ENCODE data around the gene PACC1. TPM values are rescaled to one million over a fixed set of nuclear protein-coding genes. Genes with fewer than 3 reads are reported as not detected.
"Not testable (repeated sequence)": the region's sequence is repeated elsewhere in the genome, so short reads cannot be mapped to it uniquely, and the experiment has no call there.

The PACC1 gene
- polyA plus RNA-seq, 3 donors from 2014 or later: 9.2 to 10.2 (median 9.8) TPM

GRCh38 chr1:212397171-212397570, 17.5 kb downstream of the PACC1 start:
- DNase-seq: no peak
- Mint-ChIP-seq H3K4me3 (no peak overlapping the region), H3K27me3 (ENCODE audit: low read depth in 3 of 3) (peaks cover 0 to 4% (median 0%) of the 10 kb centered on the region in 3 donors), H3K9me3 (peaks cover 7 to 15% (median 10%) of the 10 kb centered on the region in 6 donors), H3K36me3 (peaks cover 17 to 36% (median 24%) of the 10 kb centered on the region in 3 donors), H3K27ac (no peak overlapping the region), H3K4me1 (peaks cover 7 to 13% of the 10 kb centered on the region in 2 donors)

DNA sequence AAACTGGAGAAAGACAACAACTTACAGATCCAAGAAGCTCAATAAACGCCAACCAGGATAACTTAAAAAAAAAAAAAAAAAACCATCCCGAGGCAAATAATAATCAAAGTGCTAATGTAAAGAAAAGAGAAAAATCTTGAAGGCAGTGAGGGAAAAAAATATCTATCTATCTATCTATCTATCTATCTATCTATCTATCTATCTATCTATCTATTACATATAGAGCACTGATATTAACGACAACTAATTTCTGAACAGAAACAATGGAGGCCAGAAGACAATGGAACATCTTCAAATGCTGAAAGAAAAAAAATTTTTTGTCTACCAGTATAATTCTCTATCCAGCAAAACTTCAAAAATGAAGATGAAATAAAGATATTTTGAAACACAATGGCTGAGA, 18.0 kb downstream of the PACC1 start:
- H3K36me3 Mint-ChIP-seq: peaks cover 18 to 37% (median 25%) of the 10 kb centered on the region in 3 donors
- H3K9me3 Mint-ChIP-seq: peaks cover 7 to 15% (median 10%) of the 10 kb centered on the region in 6 donors

GRCh38 chr1:212395678-212396437, 18.8 kb downstream of the PACC1 start:
- not testable (repeated sequence) for H3K4me3 Mint-ChIP-seq; H3K27me3 Mint-ChIP-seq (ENCODE audit: low read depth in 3 of 3); DNase-seq
- peak overlapping the region in 1 of 6 donors; percentile 48 for H3K27ac Mint-ChIP-seq
- peaks cover 20 to 41% (median 28%) of the 10 kb centered on the region in 3 donors for H3K36me3 Mint-ChIP-seq
- peaks cover 7 to 15% (median 10%) of the 10 kb centered on the region in 6 donors for H3K9me3 Mint-ChIP-seq
- H3K4me1 Mint-ChIP-seq: peaks cover 9 to 13% of the 10 kb centered on the region in 2 donors

More for the DNA sequence above, 18.0 kb downstream of the PACC1 start:
- Mint-ChIP-seq H3K4me1 (peaks cover 7 to 13% of the 10 kb centered on the region in 2 donors), H3K27me3 (ENCODE audit: low read depth in 3 of 3) (peaks cover 0 to 4% (median 0%) of the 10 kb centered on the region in 3 donors), H3K27ac (no peak overlapping the region), H3K4me3 (no peak overlapping the region)
- DNase-seq: no peak

DNA sequence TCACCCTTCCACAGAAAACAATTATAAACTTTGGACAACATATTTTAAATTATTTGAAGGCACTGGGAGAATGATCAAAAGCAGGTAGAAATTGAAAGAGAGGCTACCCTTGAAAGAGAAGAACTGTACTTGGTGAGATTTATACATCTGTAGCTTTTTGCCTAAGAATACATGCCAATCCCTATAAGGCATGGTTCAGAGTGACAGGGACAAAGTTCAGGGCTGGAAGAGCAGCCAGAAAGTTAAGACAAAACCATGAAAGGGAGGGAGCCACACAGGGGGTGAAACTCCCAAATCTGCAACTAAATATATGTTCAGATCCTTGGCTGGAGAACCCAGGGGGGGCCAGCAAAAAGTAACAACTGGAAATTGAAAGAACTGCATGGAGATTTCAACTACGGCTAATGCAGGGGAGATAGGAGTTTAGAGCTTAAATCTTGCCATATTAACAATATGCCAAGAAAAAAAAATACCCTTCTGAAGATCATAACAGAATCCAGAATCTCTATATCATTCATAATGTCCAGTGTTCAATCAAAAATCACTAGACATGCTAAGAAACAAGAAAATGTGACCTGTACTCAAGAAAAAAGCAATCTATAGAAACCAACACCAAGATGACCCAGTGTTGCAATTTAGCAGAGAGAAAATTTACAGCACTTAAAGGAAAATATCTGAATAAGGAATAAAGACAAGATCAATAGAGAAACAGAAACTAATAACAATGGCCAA, 25.5 kb downstream of the PACC1 start:
- Mint-ChIP-seq H3K27me3 (ENCODE audit: low read depth in 3 of 3) (no peaks in the 10 kb centered on the region), H3K4me3 (no peak overlapping the region), H3K9me3 (peaks cover 0 to 7% (median 2%) of the 10 kb centered on the region in 6 donors), H3K4me1 (peaks cover 23 to 32% of the 10 kb centered on the region in 2 donors), H3K36me3 (peaks cover 33 to 54% (median 43%) of the 10 kb centered on the region in 3 donors), H3K27ac (no peak overlapping the region)
- no peak for DNase-seq

DNA sequence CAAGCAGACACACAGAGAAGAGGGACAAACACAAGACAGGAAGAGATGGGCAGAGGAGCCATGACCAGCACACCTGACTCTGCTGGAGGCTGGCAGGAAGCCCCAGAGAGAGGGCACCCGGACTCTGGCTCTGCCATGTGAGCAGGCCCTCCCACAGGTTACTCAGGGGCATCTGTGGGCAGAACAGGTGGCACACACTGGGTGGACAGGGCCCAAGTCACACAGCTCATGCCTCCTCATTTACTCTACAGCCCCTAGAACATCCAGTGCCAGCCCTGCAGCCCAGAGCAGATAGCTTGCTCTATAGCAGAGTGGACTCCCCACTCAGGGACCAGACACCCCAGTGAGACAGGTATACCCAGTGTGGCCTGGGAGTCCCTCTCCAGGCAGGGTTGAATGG, 28.7 kb downstream of the PACC1 start:
- H3K4me1 Mint-ChIP-seq: peaks cover 14 to 25% of the 10 kb centered on the region in 2 donors
- H3K27me3 Mint-ChIP-seq (ENCODE audit: low read depth in 3 of 3): no peaks in the 10 kb centered on the region
- H3K9me3 Mint-ChIP-seq: peaks cover 0 to 7% (median 2%) of the 10 kb centered on the region in 6 donors
- DNase-seq: no peak
- peaks cover 38 to 56% (median 44%) of the 10 kb centered on the region in 3 donors for H3K36me3 Mint-ChIP-seq
- H3K4me3 Mint-ChIP-seq: no peak overlapping the region
- H3K27ac Mint-ChIP-seq: peak overlapping the region in 4 of 6 donors; percentile 3 to 51 (median 25)

DNA sequence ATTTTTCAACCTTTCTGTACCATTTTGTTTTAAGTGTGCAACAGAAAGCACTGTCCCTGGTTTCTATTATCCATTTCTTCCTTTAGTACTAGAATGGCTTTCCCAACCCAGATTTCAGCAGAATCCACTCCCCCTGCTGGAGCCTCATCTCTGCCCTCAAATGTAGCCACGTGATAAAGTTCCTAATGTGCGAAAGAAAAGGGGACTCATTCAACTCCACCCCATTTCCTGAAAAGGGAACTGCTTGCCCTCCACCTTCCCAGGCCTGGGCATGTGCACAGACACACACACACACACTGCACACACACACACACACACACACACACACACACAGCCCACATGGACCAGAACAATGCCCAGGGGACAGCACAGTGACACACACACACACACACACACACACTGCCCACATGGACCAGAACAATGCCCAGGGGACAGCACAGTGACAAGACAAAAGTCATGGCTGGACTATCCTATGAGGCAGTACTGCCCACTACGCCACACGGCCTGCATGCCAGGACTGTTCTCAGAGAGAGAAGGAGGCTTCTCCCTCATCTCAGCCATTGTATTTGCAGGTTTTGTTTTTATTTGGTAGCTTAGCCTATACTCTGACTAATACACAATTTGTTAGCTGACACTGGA, 33.2 kb downstream of the PACC1 start:
- Mint-ChIP-seq H3K36me3 (peaks cover 21 to 47% (median 25%) of the 10 kb centered on the region in 3 donors), H3K27ac (peak overlapping the region in 2 of 6 donors; percentile 5 to 30)

GRCh38 chr1:212379366-212379765, 35.3 kb downstream of the PACC1 start:
- no peak overlapping the region for H3K4me3 Mint-ChIP-seq
- no peaks in the 10 kb centered on the region for H3K4me1 Mint-ChIP-seq
- H3K27me3 Mint-ChIP-seq (ENCODE audit: low read depth in 3 of 3): no peaks in the 10 kb centered on the region
- peaks cover 11 to 36% (median 17%) of the 10 kb centered on the region in 3 donors for H3K36me3 Mint-ChIP-seq
- H3K9me3 Mint-ChIP-seq: no peaks in the 10 kb centered on the region
- H3K27ac Mint-ChIP-seq: peak overlapping the region in 2 of 6 donors; percentile 2 to 20
- DNase-seq: no peak

More for the DNA sequence above, 33.2 kb downstream of the PACC1 start:
- no peak for DNase-seq
- Mint-ChIP-seq H3K4me3 (no peak overlapping the region), H3K4me1 (peaks cover 11 to 16% of the 10 kb centered on the region in 2 donors), H3K27me3 (ENCODE audit: low read depth in 3 of 3) (no peaks in the 10 kb centered on the region), H3K9me3 (no peaks in the 10 kb centered on the region)

DNA sequence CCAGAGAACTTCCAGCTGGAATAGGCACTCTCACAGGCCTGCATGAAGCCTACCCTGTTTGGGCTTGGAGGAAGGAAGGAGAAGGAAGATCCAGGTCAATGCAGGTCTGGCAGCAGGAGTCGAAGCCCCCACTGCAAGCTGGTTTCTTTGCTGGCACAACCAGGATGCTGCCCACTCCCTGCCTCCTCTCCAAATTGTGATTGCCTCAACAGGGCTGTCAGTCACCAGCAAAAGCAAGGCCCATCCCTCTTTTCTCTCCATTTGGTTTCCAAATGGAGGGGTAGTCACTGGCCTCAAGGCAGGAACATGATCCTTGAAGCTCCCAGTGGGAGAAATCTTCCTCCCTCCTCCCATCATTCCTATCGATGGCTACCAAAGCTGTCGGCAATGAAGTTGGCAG, 37.0 kb downstream of the PACC1 start:
- Mint-ChIP-seq H3K4me1 (no peaks in the 10 kb centered on the region), H3K36me3 (peaks cover 0 to 33% (median 3%) of the 10 kb centered on the region in 3 donors), H3K4me3 (no peak overlapping the region), H3K27ac (no peak overlapping the region), H3K9me3 (no peaks in the 10 kb centered on the region), H3K27me3 (ENCODE audit: low read depth in 3 of 3) (no peaks in the 10 kb centered on the region)
- no peak for DNase-seq

DNA sequence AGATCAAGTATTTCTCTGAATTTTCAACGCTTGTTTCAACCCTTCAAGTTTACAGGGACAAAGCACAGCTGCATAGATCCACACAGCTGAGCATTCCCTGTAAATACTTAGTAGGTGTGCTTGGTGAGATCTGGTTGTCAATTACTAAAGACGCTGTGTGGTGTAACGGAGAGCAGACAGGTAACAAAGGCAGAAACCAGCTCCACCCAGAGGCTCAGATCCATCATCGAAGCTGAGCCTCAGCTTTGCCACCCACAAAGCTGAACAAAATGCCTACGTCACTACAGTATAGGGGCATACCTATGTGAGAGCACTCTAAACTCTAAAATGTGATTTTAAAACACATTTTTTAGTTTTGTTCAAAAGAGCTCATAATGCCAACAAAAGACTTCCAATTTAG, 38.7 kb downstream of the PACC1 start:
- H3K27ac Mint-ChIP-seq: peak overlapping the region in 2 of 6 donors; percentile 34 to 76
- DNase-seq: no peak
- H3K4me3 Mint-ChIP-seq: no peak overlapping the region
- H3K9me3 Mint-ChIP-seq: no peaks in the 10 kb centered on the region
- H3K27me3 Mint-ChIP-seq (ENCODE audit: low read depth in 3 of 3): no peaks in the 10 kb centered on the region
- peaks cover 0 to 39% (median 15%) of the 10 kb centered on the region in 3 donors for H3K36me3 Mint-ChIP-seq
- H3K4me1 Mint-ChIP-seq: no peaks in the 10 kb centered on the region

DNA sequence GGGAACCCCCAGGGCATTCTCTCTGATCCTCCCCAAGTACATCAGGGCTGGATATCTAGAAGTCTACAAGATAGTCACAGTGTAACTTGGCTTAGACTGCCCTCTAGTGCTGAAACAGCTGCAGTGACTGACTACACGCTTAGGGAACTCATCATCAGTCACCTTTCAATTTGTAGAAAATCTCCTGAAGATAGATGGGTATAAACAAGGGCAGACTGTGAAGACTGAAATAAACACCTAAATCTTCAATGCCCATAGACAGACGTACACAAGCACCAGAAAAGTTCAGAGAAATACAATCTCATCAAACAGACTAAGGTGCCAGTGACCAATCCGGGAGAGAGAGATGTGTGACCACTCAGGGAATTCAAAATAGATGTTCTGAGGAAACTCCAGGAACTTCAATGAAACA, 46.6 kb downstream of the PACC1 start:
- Mint-ChIP-seq H3K4me3 (no peak overlapping the region), H3K9me3 (peaks cover 0 to 3% (median 0%) of the 10 kb centered on the region in 6 donors), H3K36me3 (peaks cover 7 to 39% (median 28%) of the 10 kb centered on the region in 3 donors), H3K27me3 (ENCODE audit: low read depth in 3 of 3) (peaks cover 0 to 2% (median 0%) of the 10 kb centered on the region in 3 donors), H3K4me1 (peaks cover 8 to 14% of the 10 kb centered on the region in 2 donors), H3K27ac (peak overlapping the region in 2 of 6 donors; percentile 11 to 43)
- peak; percentile 54 to 67 (median 61) for DNase-seq

GRCh38 chr1:212367474-212368072, 47.1 kb downstream of the PACC1 start:
- H3K4me3 Mint-ChIP-seq: no peak overlapping the region
- DNase-seq: no peak
- peak overlapping the region in 3 of 6 donors; percentile 11 to 76 (median 43) for H3K27ac Mint-ChIP-seq
- peaks cover 0 to 3% (median 0%) of the 10 kb centered on the region in 6 donors for H3K9me3 Mint-ChIP-seq
- H3K27me3 Mint-ChIP-seq (ENCODE audit: low read depth in 3 of 3): peaks cover 0 to 2% (median 0%) of the 10 kb centered on the region in 3 donors
- peaks cover 7 to 39% (median 27%) of the 10 kb centered on the region in 3 donors for H3K36me3 Mint-ChIP-seq
- peaks cover 8 to 14% of the 10 kb centered on the region in 2 donors for H3K4me1 Mint-ChIP-seq

GRCh38 chr1:212366901-212367300, 47.8 kb downstream of the PACC1 start:
- peaks cover 7 to 36% (median 23%) of the 10 kb centered on the region in 3 donors for H3K36me3 Mint-ChIP-seq
- no peak overlapping the region for H3K4me3 Mint-ChIP-seq
- peaks cover 8 to 14% of the 10 kb centered on the region in 2 donors for H3K4me1 Mint-ChIP-seq
- no peak for DNase-seq
- peaks cover 0 to 3% (median 0%) of the 10 kb centered on the region in 3 donors for H3K27me3 Mint-ChIP-seq (ENCODE audit: low read depth in 3 of 3)
- H3K27ac Mint-ChIP-seq: peak overlapping the region in 4 of 6 donors; percentile 1 to 76 (median 66)
- peaks cover 0 to 3% (median 0%) of the 10 kb centered on the region in 6 donors for H3K9me3 Mint-ChIP-seq

- peaks cover 7 to 34% (median 16%) of the 10 kb centered on the region in 3 donors for H3K36me3 Mint-ChIP-seq
Observed at GRCh38 chr1:212364985-212365384, 49.7 kb downstream of the PACC1 start.

More at GRCh38 chr1:212364985-212365384, 49.7 kb downstream of the PACC1 start:
- Mint-ChIP-seq H3K9me3 (peaks cover 0 to 3% (median 0%) of the 10 kb centered on the region in 6 donors), H3K27me3 (ENCODE audit: low read depth in 3 of 3) (peaks cover 0 to 3% (median 0%) of the 10 kb centered on the region in 3 donors), H3K27ac (peak overlapping the region in 4 of 6 donors; percentile 37 to 86 (median 58)), H3K4me3 (no peak overlapping the region), H3K4me1 (peaks cover 12 to 20% of the 10 kb centered on the region in 2 donors)
- no peak for DNase-seq

All from immature natural killer cell (primary cell).